IPS-15b (cell line): ENCODE data around the gene BMP8B.
"Not testable (repeated sequence)": the region's sequence is repeated elsewhere in the genome, so short reads cannot be mapped to it uniquely, and the experiment has no call there.

ENCODE experiments used
- H3K27me3 ChIP-seq: one replicate; pipeline ENCODE4 v1.6.1; 2013; ENCODE audit warnings: low read length; ENCODE audit not compliant: control insufficient read depth, insufficient read depth
- H3K36me3 ChIP-seq: one replicate; pipeline ENCODE4 v1.6.1; 2013; ENCODE audit warnings: low read length; ENCODE audit not compliant: control insufficient read depth, insufficient read depth
- H3K4me1 ChIP-seq: one replicate; pipeline ENCODE4 v1.6.1; 2013; ENCODE audit warnings: mild to moderate bottlenecking, low read length; ENCODE audit not compliant: control insufficient read depth, insufficient read depth
- H3K4me3 ChIP-seq: one replicate; pipeline ENCODE4 v1.5.1; 2013; ENCODE audit warnings: low read depth, low read length
- H3K9ac ChIP-seq: one replicate; pipeline ENCODE4 v1.6.1; 2013; ENCODE audit warnings: low read depth, mild to moderate bottlenecking, low read length
- H3K9me3 ChIP-seq: one replicate; pipeline ENCODE4 v1.6.1; 2013; ENCODE audit warnings: mild to moderate bottlenecking, low read length; ENCODE audit not compliant: control insufficient read depth, insufficient read depth

BMP8B gene

GRCh38 chr1:39788758-39789570 is at the start of gene BMP8B:
Gene BMP8B, minus strand, starts transcription at chr1:39788865. Its CDS starts 380 bp downstream, at chr1:39788485.
- Histone ChIP-seq H3K36me3 (no peaks in the 10 kb centered on the region), H3K4me1 (no peaks in the 10 kb centered on the region), H3K4me3 (peak within 1 kb of the TSS; percentile 50), H3K9ac (no peak within 1 kb of the TSS), H3K9me3 (no peaks in the 10 kb centered on the region), H3K27me3 (peaks cover 62% of the 10 kb centered on the region)

GRCh38 chr1:39836595-39837110 is 48.0 kb upstream of the BMP8B start:
- Histone ChIP-seq H3K27me3 (no peaks in the 10 kb centered on the region), H3K36me3 (peaks cover 13% of the 10 kb centered on the region), H3K9me3 (no peaks in the 10 kb centered on the region), H3K4me1 (no peaks in the 10 kb centered on the region), H3K9ac (no peak overlapping the region), H3K4me3 (no peak overlapping the region)

GRCh38 chr1:39835935-39836594 is 47.4 kb upstream of the BMP8B start:
- Histone ChIP-seq H3K9ac (no peak overlapping the region), H3K4me3 (no peak overlapping the region), H3K36me3 (peaks cover 10% of the 10 kb centered on the region), H3K9me3 (no peaks in the 10 kb centered on the region), H3K27me3 (no peaks in the 10 kb centered on the region), H3K4me1 (no peaks in the 10 kb centered on the region)

- Histone ChIP-seq H3K36me3 (peaks cover 7% of the 10 kb centered on the region), H3K9me3 (no peaks in the 10 kb centered on the region), H3K4me3 (no peak overlapping the region), H3K27me3 (no peaks in the 10 kb centered on the region), H3K4me1 (no peaks in the 10 kb centered on the region), H3K9ac (no peak overlapping the region)
Measured at GRCh38 chr1:39835110-39835509, 46.4 kb upstream of the BMP8B start.

- no peaks in the 10 kb centered on the region for H3K27me3 ChIP-seq
- no peak overlapping the region for H3K4me3 ChIP-seq
- H3K4me1 ChIP-seq = no peaks in the 10 kb centered on the region
- H3K9ac ChIP-seq = no peak overlapping the region
- H3K9me3 ChIP-seq = no peaks in the 10 kb centered on the region
- peaks cover 3% of the 10 kb centered on the region for H3K36me3 ChIP-seq
Measured at GRCh38 chr1:39833621-39834385, 45.1 kb upstream of the BMP8B start.

- Histone ChIP-seq H3K4me3 (no peak overlapping the region), H3K9me3 (no peaks in the 10 kb centered on the region), H3K27me3 (no peaks in the 10 kb centered on the region), H3K4me1 (no peaks in the 10 kb centered on the region), H3K36me3 (peaks cover 3% of the 10 kb centered on the region), H3K9ac (no peak overlapping the region)
Measured at GRCh38 chr1:39833121-39833520, 44.5 kb upstream of the BMP8B start.

GRCh38 chr1:39832294-39832693 is 43.6 kb upstream of the BMP8B start:
- Histone ChIP-seq H3K9ac (no peak overlapping the region), H3K4me1 (no peaks in the 10 kb centered on the region), H3K27me3 (no peaks in the 10 kb centered on the region), H3K4me3 (no peak overlapping the region), H3K9me3 (no peaks in the 10 kb centered on the region), H3K36me3 (no peaks in the 10 kb centered on the region)

GRCh38 chr1:39829791-39830533 is 41.3 kb upstream of the BMP8B start:
- no peaks in the 10 kb centered on the region for H3K4me1 ChIP-seq
- H3K27me3 ChIP-seq = no peaks in the 10 kb centered on the region
- no peak overlapping the region for H3K9ac ChIP-seq
- no peaks in the 10 kb centered on the region for H3K36me3 ChIP-seq
- H3K9me3 ChIP-seq = no peaks in the 10 kb centered on the region
- no peak overlapping the region for H3K4me3 ChIP-seq

- H3K27me3 ChIP-seq = no peaks in the 10 kb centered on the region
- H3K4me1 ChIP-seq = no peaks in the 10 kb centered on the region
- H3K4me3 ChIP-seq = no peak overlapping the region
- no peak overlapping the region for H3K9ac ChIP-seq
- H3K36me3 ChIP-seq = no peaks in the 10 kb centered on the region
- no peaks in the 10 kb centered on the region for H3K9me3 ChIP-seq
Measured at GRCh38 chr1:39828734-39829133, 40.1 kb upstream of the BMP8B start.

- H3K27me3 ChIP-seq, H3K36me3 ChIP-seq, H3K4me1 ChIP-seq, H3K4me3 ChIP-seq, H3K9me3 ChIP-seq, H3K9ac ChIP-seq: not testable (repeated sequence)
Measured at GRCh38 chr1:39828255-39828654, 39.6 kb upstream of the BMP8B start.

- Histone ChIP-seq H3K27me3 (no peaks in the 10 kb centered on the region), H3K4me1 (no peaks in the 10 kb centered on the region), H3K36me3 (no peaks in the 10 kb centered on the region), H3K4me3 (no peak overlapping the region), H3K9me3 (no peaks in the 10 kb centered on the region), H3K9ac (no peak overlapping the region)
Measured at GRCh38 chr1:39827201-39827600, 38.5 kb upstream of the BMP8B start.
